ENCODE measurements around the gene NRF1. TPM values are rescaled to one million over a fixed set of nuclear protein-coding genes. Genes with fewer than 3 reads are reported as not detected.

The NRF1 gene
- total RNA-seq, 1 experiment from 2014 or later, result 13.6 TPM

- no peaks in the 10 kb centered on the region for H3K27me3 ChIP-seq (ENCODE audit: low read length)
- BruUV-seq (replicated peaks), result TSS peak; percentile 65
- H3K4me3 ChIP-seq (ENCODE audit: low read length), result peak overlapping the region; percentile 77
- peaks cover 19% of the 10 kb centered on the region; the same call in 1 of the 2 replicates for H3K36me3 ChIP-seq (ENCODE audit: low read depth, low read length)
- peaks cover 27% of the 10 kb centered on the region for H4K20me1 ChIP-seq (ENCODE audit: low read length)
- peak overlapping the region; percentile 60 for H2AFZ ChIP-seq (ENCODE audit: low read length)
- no peak for TF ChIP-seq EZH2phosphoT487 (IDR thresholded peaks at IDR 0.05; ENCODE audit: borderline replicate concordance, low read length)
- no peak for TF ChIP-seq CTCF (conservative IDR thresholded peaks at IDR 0.05; ENCODE audit: low read depth, low read length)
- TF ChIP-seq EZH2 (IDR thresholded peaks at IDR 0.05; ENCODE audit: low read length, unreplicated experiment), result no peak
- ChIA-PET POLR2A (ENCODE audit: unreplicated experiment) (no interaction called here), CTCF (interaction anchor here (0.6 kb wide), 1 partner anchor 128 kb away, joined by 5 read pairs; no protein-coding TSS in a partner anchor)
- H3K9me2 ChIP-seq (replicated peaks; ENCODE audit: low read length), result no peaks in the 10 kb centered on the region
- no peaks in the 10 kb centered on the region for H3K9me3 ChIP-seq (ENCODE audit: low read length)
- H3K9ac ChIP-seq (ENCODE audit: low read length), result peak overlapping the region; percentile 92
- ATAC-seq (no peak), DNase-seq (no peak)
- H3F3A ChIP-seq (ENCODE audit: low read length, unreplicated experiment), result no peaks in the 10 kb centered on the region
- H3K27ac ChIP-seq (ENCODE audit: low read length), result peak overlapping the region; percentile 71
- H3K4me1 ChIP-seq (ENCODE audit: insufficient read depth, low read length), result peaks cover 24% of the 10 kb centered on the region
- intact Hi-C loops (cut with micrococcal nuclease), result loop anchor here (1.0 kb wide), 1 partner anchor 25 kb away; no protein-coding TSS in a partner anchor
- H3K79me2 ChIP-seq (ENCODE audit: low read length), result peaks cover 66% of the 10 kb centered on the region
- H3K4me2 ChIP-seq (ENCODE audit: low read length), result peak overlapping the region; percentile 76
Measured at GRCh38 chr7:129610709-129611245, 743 bp upstream of the NRF1 start.

DNA sequence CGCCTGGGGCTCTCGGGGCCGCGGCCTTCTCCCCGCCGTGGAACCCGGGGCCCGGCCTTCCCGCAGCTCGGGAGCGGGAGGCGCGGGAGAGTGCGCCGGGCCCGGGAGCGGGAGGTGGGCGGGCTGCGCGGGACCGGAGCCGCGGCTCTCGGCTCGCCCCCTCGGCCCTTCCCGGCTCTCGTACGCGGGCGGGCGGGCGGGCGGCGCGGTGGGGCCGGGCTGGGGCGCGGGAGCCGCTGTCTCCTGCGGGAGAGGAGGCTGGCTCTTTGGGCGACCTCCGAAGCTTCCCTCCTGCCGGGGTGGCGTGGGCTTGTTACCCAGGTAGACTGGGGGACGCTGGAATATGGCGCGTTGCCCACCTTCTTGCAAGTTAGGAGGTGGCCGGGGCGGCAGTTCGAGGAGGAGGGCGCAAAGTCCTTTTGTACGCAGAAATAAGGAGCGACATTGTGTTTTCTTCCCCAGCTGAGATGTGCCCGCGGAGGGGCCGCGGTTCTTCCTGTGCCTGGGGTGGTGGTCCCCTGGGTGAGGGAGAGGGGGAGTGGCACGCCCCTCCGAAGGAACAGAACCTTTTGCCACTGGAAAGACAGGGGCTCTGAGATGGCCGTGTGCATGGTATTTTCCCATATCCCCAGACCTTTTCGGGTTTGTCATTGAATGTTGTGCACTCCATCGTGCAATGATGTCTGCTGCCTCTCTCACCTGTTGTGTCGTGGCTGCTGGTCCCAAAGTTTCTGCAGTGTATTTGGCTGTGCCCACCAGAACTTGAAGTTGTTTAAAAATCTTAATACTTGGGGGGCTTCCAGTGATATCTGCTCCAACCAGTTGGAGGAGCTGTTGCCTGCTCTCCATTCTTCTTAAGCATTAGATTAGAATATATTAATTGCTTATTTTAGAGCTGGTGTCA is 844 bp downstream of the NRF1 start:
- peaks cover 40% of the 10 kb centered on the region for H4K20me1 ChIP-seq (ENCODE audit: low read length)
- peaks cover 24% of the 10 kb centered on the region for H3K4me1 ChIP-seq (ENCODE audit: insufficient read depth, low read length)
- no TSS peak for BruUV-seq (replicated peaks)
- peak overlapping the region; percentile 77 for H3K4me3 ChIP-seq (ENCODE audit: low read length)
- no peaks in the 10 kb centered on the region for H3F3A ChIP-seq (ENCODE audit: low read length, unreplicated experiment)
- POLR2A ChIA-PET (ENCODE audit: unreplicated experiment), result interaction anchor here (0.6 to 1.0 kb wide), 3 partner anchors 79 to 228 kb away, joined by 4 to 10 read pairs (median 5); no protein-coding TSS in a partner anchor
- peak overlapping the region; percentile 92 for H3K9ac ChIP-seq (ENCODE audit: low read length)
- TF ChIP-seq EZH2phosphoT487 (IDR thresholded peaks at IDR 0.05; ENCODE audit: borderline replicate concordance, low read length), result no peak
- TF ChIP-seq CTCF (conservative IDR thresholded peaks at IDR 0.05; ENCODE audit: low read depth, low read length), result peak; percentile 72
- H3K27me3 ChIP-seq (ENCODE audit: low read length), result no peaks in the 10 kb centered on the region
- H3K9me3 ChIP-seq (ENCODE audit: low read length), result no peaks in the 10 kb centered on the region
- no peak overlapping the region for H3K27ac ChIP-seq (ENCODE audit: low read length)
- H3K9me2 ChIP-seq (replicated peaks; ENCODE audit: low read length), result no peaks in the 10 kb centered on the region
- intact Hi-C loops (cut with micrococcal nuclease), result no loop called here
- peak; percentile 11 for DNase-seq
- peaks cover 82% of the 10 kb centered on the region for H3K79me2 ChIP-seq (ENCODE audit: low read length)
- H2AFZ ChIP-seq (ENCODE audit: low read length), result peak overlapping the region; percentile 53; the same call in 1 of the 2 replicates
- CTCF ChIA-PET, result interaction anchor here (0.6 to 1.0 kb wide), 7 partner anchors 10 to 394 kb away, joined by 3 to 10 read pairs (median 3); no protein-coding TSS in a partner anchor
- H3K36me3 ChIP-seq (ENCODE audit: low read depth, low read length), result peaks cover 12% of the 10 kb centered on the region; the same call in 1 of the 2 replicates
- peak; percentile 1; the same call in 1 of the 2 replicates for ATAC-seq
- peak overlapping the region; percentile 95 for H3K4me2 ChIP-seq (ENCODE audit: low read length)
